ENCODE data around the gene TBC1D24. TPM values are rescaled to one million over a fixed set of nuclear protein-coding genes. Genes with fewer than 3 reads are reported as not detected.

The TBC1D24 gene
- total and polyA plus RNA-seq, 9 of the 15 experiments (the other 6 are each of a cell fraction or from before 2014, with no cell fraction given) = 1.7 to 22.6 (median 7.2) TPM

DNA sequence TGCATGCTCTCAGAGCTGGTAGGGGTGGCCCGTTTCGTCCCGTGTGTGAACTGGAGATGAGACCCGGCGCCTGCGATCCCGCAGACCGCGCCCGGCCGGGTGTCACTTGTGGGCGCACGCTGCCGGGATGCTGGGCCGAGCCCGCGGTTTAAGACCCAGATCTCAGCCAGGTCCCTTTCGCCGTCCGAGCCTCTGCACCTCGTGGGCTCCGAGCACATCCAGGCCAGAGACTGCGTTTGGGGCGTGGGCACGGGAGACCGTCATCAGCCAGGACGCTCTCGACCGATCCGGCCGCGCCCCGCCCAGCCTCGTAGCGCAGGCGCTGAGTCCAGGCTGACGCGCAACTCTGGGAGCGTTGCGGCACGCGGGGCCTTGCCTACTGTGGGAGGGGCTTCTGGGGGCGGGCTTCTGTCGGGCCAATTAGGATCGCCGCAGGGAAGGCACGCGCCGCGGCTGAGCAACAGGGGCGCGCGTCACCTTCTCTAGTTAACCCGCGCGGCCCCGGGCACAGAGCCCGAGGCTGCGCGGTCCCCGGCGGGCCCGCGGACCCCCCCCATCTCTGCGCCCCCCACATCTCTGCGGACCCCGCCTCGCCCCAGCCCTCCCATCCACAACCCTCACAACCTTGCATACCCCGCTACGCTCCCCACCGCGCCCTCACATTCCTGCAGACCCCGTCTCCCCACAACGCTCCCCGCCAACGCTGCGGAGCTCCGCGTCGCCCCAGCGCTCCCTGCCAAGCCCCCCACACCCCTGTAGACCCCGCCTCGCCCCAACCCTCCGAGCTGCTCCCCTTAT is 57.0 kb downstream of the TBC1D24 start (continued):
- TF ChIP-seq, protein P1, sequence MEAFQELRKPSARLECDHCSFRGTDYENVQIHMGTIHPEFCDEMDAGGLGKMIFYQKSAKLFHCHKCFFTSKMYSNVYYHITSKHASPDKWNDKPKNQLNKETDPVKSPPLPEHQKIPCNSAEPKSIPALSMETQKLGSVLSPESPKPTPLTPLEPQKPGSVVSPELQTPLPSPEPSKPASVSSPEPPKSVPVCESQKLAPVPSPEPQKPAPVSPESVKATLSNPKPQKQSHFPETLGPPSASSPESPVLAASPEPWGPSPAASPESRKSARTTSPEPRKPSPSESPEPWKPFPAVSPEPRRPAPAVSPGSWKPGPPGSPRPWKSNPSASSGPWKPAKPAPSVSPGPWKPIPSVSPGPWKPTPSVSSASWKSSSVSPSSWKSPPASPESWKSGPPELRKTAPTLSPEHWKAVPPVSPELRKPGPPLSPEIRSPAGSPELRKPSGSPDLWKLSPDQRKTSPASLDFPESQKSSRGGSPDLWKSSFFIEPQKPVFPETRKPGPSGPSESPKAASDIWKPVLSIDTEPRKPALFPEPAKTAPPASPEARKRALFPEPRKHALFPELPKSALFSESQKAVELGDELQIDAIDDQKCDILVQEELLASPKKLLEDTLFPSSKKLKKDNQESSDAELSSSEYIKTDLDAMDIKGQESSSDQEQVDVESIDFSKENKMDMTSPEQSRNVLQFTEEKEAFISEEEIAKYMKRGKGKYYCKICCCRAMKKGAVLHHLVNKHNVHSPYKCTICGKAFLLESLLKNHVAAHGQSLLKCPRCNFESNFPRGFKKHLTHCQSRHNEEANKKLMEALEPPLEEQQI (IDR thresholded peaks at IDR 0.05) = no peak
- no peak for TF ChIP-seq ZC3H8 (IDR thresholded peaks at IDR 0.05)
- peak in 1 of 2 experiments; percentile 42; a peak in 1 of 4 replicates for TF ChIP-seq RCOR1 (IDR thresholded peaks at IDR 0.05; ENCODE audit: borderline replicate concordance in 1 of 2, low read depth in 2 of 2, low read length in 2 of 2)
- TF ChIP-seq ELF4 (CRISPR knock-in tag; IDR thresholded peaks at IDR 0.05) = peak; percentile 44; the same call in 1 of the 2 replicates
- TF ChIP-seq, protein P2, sequence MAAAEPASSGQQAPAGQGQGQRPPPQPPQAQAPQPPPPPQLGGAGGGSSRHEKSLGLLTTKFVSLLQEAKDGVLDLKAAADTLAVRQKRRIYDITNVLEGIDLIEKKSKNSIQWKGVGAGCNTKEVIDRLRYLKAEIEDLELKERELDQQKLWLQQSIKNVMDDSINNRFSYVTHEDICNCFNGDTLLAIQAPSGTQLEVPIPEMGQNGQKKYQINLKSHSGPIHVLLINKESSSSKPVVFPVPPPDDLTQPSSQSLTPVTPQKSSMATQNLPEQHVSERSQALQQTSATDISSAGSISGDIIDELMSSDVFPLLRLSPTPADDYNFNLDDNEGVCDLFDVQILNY (CRISPR knock-in tag; IDR thresholded peaks at IDR 0.05) = no peak
- peak; percentile 60 for TF ChIP-seq HNRNPLL (IDR thresholded peaks at IDR 0.05; ENCODE audit: low read depth, low read length, poor library complexity, severe bottlenecking)
- TF ChIP-seq NFIC (IDR thresholded peaks at IDR 0.05) = no peak
- TF ChIP-seq CREB1 (IDR thresholded peaks at IDR 0.05) = peak; percentile 75
- peak; percentile 83 for TF ChIP-seq CREB1 (CRISPR knock-in tag; IDR thresholded peaks at IDR 0.05)
- no peak for TF ChIP-seq ZNF184 (CRISPR knock-in tag; IDR thresholded peaks at IDR 0.05)
- TF ChIP-seq POLR2H (tag; IDR thresholded peaks at IDR 0.05; ENCODE audit: low read depth) = peak; percentile 63; the same call in 1 of the 2 replicates
- TF ChIP-seq YY1 (IDR thresholded peaks at IDR 0.05; ENCODE audit: borderline replicate concordance in 1 of 3, control insufficient read depth in 1 of 3, extremely low read depth in 1 of 3, insufficient read depth in 3 of 3, insufficient read length in 1 of 3, insufficient replicate concordance in 2 of 3, low read depth in 1 of 3, low read length in 2 of 3) = peak in 1 of 3 experiments; percentile 7
- TF ChIP-seq, protein P3, sequence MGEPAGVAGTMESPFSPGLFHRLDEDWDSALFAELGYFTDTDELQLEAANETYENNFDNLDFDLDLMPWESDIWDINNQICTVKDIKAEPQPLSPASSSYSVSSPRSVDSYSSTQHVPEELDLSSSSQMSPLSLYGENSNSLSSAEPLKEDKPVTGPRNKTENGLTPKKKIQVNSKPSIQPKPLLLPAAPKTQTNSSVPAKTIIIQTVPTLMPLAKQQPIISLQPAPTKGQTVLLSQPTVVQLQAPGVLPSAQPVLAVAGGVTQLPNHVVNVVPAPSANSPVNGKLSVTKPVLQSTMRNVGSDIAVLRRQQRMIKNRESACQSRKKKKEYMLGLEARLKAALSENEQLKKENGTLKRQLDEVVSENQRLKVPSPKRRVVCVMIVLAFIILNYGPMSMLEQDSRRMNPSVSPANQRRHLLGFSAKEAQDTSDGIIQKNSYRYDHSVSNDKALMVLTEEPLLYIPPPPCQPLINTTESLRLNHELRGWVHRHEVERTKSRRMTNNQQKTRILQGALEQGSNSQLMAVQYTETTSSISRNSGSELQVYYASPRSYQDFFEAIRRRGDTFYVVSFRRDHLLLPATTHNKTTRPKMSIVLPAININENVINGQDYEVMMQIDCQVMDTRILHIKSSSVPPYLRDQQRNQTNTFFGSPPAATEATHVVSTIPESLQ (CRISPR knock-in tag; IDR thresholded peaks at IDR 0.05) = no peak
- no peak for TF ChIP-seq KDM1A (IDR thresholded peaks at IDR 0.05)
- no peak for TF ChIP-seq FOS (IDR thresholded peaks at IDR 0.05; ENCODE audit: extremely low read depth, insufficient read length)
- TF ChIP-seq, protein P4, sequence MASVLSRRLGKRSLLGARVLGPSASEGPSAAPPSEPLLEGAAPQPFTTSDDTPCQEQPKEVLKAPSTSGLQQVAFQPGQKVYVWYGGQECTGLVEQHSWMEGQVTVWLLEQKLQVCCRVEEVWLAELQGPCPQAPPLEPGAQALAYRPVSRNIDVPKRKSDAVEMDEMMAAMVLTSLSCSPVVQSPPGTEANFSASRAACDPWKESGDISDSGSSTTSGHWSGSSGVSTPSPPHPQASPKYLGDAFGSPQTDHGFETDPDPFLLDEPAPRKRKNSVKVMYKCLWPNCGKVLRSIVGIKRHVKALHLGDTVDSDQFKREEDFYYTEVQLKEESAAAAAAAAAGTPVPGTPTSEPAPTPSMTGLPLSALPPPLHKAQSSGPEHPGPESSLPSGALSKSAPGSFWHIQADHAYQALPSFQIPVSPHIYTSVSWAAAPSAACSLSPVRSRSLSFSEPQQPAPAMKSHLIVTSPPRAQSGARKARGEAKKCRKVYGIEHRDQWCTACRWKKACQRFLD (CRISPR knock-in tag; IDR thresholded peaks at IDR 0.05) = no peak
- peak; percentile 76; the same call in 1 of the 2 replicates for TF ChIP-seq RB1 (IDR thresholded peaks at IDR 0.05; ENCODE audit: low read depth)
- TF ChIP-seq, protein P5, sequence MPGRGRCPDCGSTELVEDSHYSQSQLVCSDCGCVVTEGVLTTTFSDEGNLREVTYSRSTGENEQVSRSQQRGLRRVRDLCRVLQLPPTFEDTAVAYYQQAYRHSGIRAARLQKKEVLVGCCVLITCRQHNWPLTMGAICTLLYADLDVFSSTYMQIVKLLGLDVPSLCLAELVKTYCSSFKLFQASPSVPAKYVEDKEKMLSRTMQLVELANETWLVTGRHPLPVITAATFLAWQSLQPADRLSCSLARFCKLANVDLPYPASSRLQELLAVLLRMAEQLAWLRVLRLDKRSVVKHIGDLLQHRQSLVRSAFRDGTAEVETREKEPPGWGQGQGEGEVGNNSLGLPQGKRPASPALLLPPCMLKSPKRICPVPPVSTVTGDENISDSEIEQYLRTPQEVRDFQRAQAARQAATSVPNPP (IDR thresholded peaks at IDR 0.05; ENCODE audit: borderline replicate concordance, insufficient read depth, insufficient read length) = no peak
